HG02642 (cell line): ENCODE measurements around the gene SP140L.
A peak's percentile ranks its signal among the peaks of the same experiment; 100 is the strongest.
"Not testable (repeated sequence)": the region's sequence is repeated elsewhere in the genome, so short reads cannot be mapped to it uniquely, and the experiment has no call there.

Experiments used
- ATAC-seq: cut with Tn5 transposase; IDR thresholded peaks from one replicate; pipeline ENCODE4 v1.9.1; 2021; ENCODE audit warnings: mild to moderate bottlenecking; ENCODE audit not compliant: unreplicated experiment, poor library complexity

SP140L gene

GRCh38 chr2:230358305-230358704, 31.3 kb downstream of the SP140L start:
- ATAC-seq = no peak

- no peak for ATAC-seq
Observed at GRCh38 chr2:230360028-230360427, 33.0 kb downstream of the SP140L start.

- ATAC-seq = no peak
Observed at GRCh38 chr2:230362030-230362691, 35.2 kb downstream of the SP140L start.

- ATAC-seq = no peak
Observed at GRCh38 chr2:230382108-230382507, 55.1 kb downstream of the SP140L start.

GRCh38 chr2:230383453-230383852, 56.5 kb downstream of the SP140L start:
- no peak for ATAC-seq

- ATAC-seq = no peak
Observed at GRCh38 chr2:230384986-230385385, 58.0 kb downstream of the SP140L start.

- ATAC-seq = no peak
Observed at GRCh38 chr2:230394301-230394700, 67.3 kb downstream of the SP140L start.

- not testable (repeated sequence) for ATAC-seq
Observed at GRCh38 chr2:230398698-230399097, 71.7 kb downstream of the SP140L start.

- ATAC-seq = no peak
Observed at GRCh38 chr2:230400041-230400440, 73.0 kb downstream of the SP140L start.

- ATAC-seq = no peak
Observed at GRCh38 chr2:230400454-230400853, 73.5 kb downstream of the SP140L start.

GRCh38 chr2:230401026-230401425, 74.0 kb downstream of the SP140L start:
- not testable (repeated sequence) for ATAC-seq

GRCh38 chr2:230403746-230404145, 76.8 kb downstream of the SP140L start:
- ATAC-seq = no peak

GRCh38 chr2:230405824-230406223, 78.8 kb downstream of the SP140L start:
- no peak for ATAC-seq

GRCh38 chr2:230408244-230408842, 81.3 kb downstream of the SP140L start:
- ATAC-seq = no peak

- ATAC-seq = not testable (repeated sequence)
Observed at GRCh38 chr2:230409316-230409715, 82.3 kb downstream of the SP140L start.

GRCh38 chr2:230410263-230410662, 83.3 kb downstream of the SP140L start:
- no peak for ATAC-seq

- no peak for ATAC-seq
Observed at GRCh38 chr2:230410861-230411569, 84.0 kb downstream of the SP140L start.

GRCh38 chr2:230411570-230412370, 84.8 kb downstream of the SP140L start:
- peak; percentile 50 for ATAC-seq

- ATAC-seq = no peak
Observed at GRCh38 chr2:230412371-230412711, 85.3 kb downstream of the SP140L start.

GRCh38 chr2:230412846-230413245, 85.9 kb downstream of the SP140L start:
- ATAC-seq = no peak

GRCh38 chr2:230413479-230413878, 86.5 kb downstream of the SP140L start:
- ATAC-seq = no peak
